CD8-positive, alpha-beta memory T cell (primary cell): ENCODE data around the gene GNRHR. TPM values are rescaled to one million over a fixed set of nuclear protein-coding genes. Genes with fewer than 3 reads are reported as not detected.

Experiments used
- CTCF ChIA-PET: fragments of 350-600 bp; sonication (Branson Sonifier 250); formaldehyde crosslinking; loops from one replicate; lab custom pipeline; 2021; ENCODE audit warnings: antibody characterized with exemption; lab: Charles Lee
- POLR2A ChIA-PET: fragments of 350-600 bp; sonication (Branson Sonifier 250); formaldehyde crosslinking; loops from one replicate; lab custom pipeline; 2021; ENCODE audit warnings: antibody characterized with exemption; lab: Charles Lee
- DNase-seq, 5 donors: peaks; one replicate each; pipeline versions ENCODE4 v3.0.0 to v3.0.0-alpha.2; 2020 to 2022; ENCODE audit warnings: mixed read lengths in 1 of 5
- H3K27ac ChIP-seq: one replicate; pipeline ENCODE4 v1.7.0; 2013; ENCODE audit warnings: low read depth, mild to moderate bottlenecking, low read length, moderate library complexity
- H3K27me3 ChIP-seq: 2 replicates; pipeline ENCODE4 v1.7.0; 2013; ENCODE audit warnings: low read length, mild to moderate bottlenecking; ENCODE audit not compliant: insufficient read depth, poor library complexity, severe bottlenecking
- H3K36me3 ChIP-seq: 2 replicates; pipeline ENCODE4 v1.7.0; 2013; ENCODE audit warnings: mild to moderate bottlenecking, low read length, moderate library complexity; ENCODE audit not compliant: insufficient read depth
- H3K4me1 ChIP-seq: 2 replicates; pipeline ENCODE4 v1.7.0; 2013; ENCODE audit warnings: mild to moderate bottlenecking, low read length, moderate library complexity; ENCODE audit not compliant: insufficient read depth
- H3K4me3 ChIP-seq: 2 replicates; pipeline ENCODE4 v1.7.0; 2013; ENCODE audit warnings: mild to moderate bottlenecking, low read length
- H3K9me3 ChIP-seq: 2 replicates; pipeline ENCODE4 v1.7.0; 2013; ENCODE audit warnings: mild to moderate bottlenecking, low read length
- H3K27ac Mint-ChIP-seq, 8 donors: one replicate each; pipeline ENCODE4 v1.8.0; 2020 to 2021; ENCODE audit warnings: mixed read lengths in 8 of 8, mild to moderate bottlenecking in 6 of 8, inconsistent platforms in 3 of 8, moderate library complexity in 3 of 8
- H3K27me3 Mint-ChIP-seq, 2 donors: one replicate each; pipeline ENCODE4 v1.8.0; 2020 to 2021; ENCODE audit warnings: mixed read lengths in 2 of 2, mild to moderate bottlenecking in 1 of 2, moderate library complexity in 1 of 2
- H3K36me3 Mint-ChIP-seq, 3 donors: one replicate each; pipeline ENCODE4 v1.8.0; 2020 to 2021; ENCODE audit warnings: mixed read lengths in 3 of 3, inconsistent platforms in 1 of 3, mild to moderate bottlenecking in 1 of 3
- H3K4me1 Mint-ChIP-seq, 3 donors: one replicate each; pipeline ENCODE4 v1.8.0; 2020 to 2021; ENCODE audit warnings: mixed read lengths in 3 of 3, inconsistent platforms in 1 of 3, mild to moderate bottlenecking in 1 of 3
- H3K4me3 Mint-ChIP-seq, 7 donors: one replicate each; pipeline ENCODE4 v1.8.0; 2020 to 2021; ENCODE audit warnings: mixed read lengths in 7 of 7, mild to moderate bottlenecking in 6 of 7, moderate library complexity in 4 of 7, inconsistent platforms in 2 of 7
- H3K9me3 Mint-ChIP-seq, 5 donors: one replicate each; pipeline ENCODE4 v1.8.0; 2020 to 2022; ENCODE audit warnings: mixed read lengths in 5 of 5, mild to moderate bottlenecking in 3 of 5, moderate library complexity in 2 of 5, inconsistent platforms in 1 of 5
- polyA plus RNA-seq: library from polyadenylated mRNA; unstranded; fragments of 300-500 nt; fragmentation: Illumina TruSeq; gene quantifications from one replicate; pipeline ENCODE4 v1.2.3, GENCODE V29; 2021
- total RNA-seq, 2 experiments: library from RNA; stranded (reverse); gene quantifications; one replicate each; pipeline ENCODE4 v1.2.3, GENCODE V29; 2021

The GNRHR gene, protein sequence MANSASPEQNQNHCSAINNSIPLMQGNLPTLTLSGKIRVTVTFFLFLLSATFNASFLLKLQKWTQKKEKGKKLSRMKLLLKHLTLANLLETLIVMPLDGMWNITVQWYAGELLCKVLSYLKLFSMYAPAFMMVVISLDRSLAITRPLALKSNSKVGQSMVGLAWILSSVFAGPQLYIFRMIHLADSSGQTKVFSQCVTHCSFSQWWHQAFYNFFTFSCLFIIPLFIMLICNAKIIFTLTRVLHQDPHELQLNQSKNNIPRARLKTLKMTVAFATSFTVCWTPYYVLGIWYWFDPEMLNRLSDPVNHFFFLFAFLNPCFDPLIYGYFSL
- total RNA-seq: not detected
- polyA plus RNA-seq: not detected

DNA sequence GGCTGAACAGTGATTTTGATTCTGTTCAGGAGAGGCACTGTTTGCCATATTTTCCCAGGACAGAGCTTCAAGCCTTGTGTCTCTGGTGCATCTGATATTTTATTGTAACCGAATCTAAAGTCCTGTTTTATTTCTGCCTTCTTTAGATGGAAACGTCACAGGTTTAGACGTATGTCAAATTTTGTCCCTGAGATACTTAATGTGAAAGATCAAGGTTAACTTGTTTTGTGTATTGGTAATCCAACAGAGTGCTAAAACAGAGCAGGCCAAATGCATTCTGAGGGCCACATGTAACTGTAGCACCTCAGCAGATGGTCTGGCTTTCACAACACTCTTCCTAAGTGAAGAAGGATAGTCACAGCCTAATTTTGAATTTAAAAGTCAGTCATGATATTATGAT, at the start of gene GNRHR:
Gene GNRHR (minus strand): TSS at position 101 of the 400 bp plus-strand sequence. CDS start 53 bp downstream, at position 48.
- no peaks in the 10 kb centered on the region for H3K36me3 ChIP-seq
- Mint-ChIP-seq H3K27ac (no peak within 1 kb of the TSS), H3K4me1 (no peaks in the 10 kb centered on the region), H3K27me3 (no peaks in the 10 kb centered on the region), H3K9me3 (no peaks in the 10 kb centered on the region), H3K4me3 (no peak within 1 kb of the TSS), H3K36me3 (peaks cover 0 to 5% (median 4%) of the 10 kb centered on the region in 3 donors)
- no peak for DNase-seq
- no peaks in the 10 kb centered on the region for H3K27me3 ChIP-seq
- H3K27ac ChIP-seq: no peak within 1 kb of the TSS
- ChIA-PET POLR2A (no interaction called here), CTCF (interaction anchor here (1.0 kb wide), 1 partner anchor 31 kb away, joined by 3 read pairs; no protein-coding TSS in a partner anchor)
- H3K4me1 ChIP-seq: no peaks in the 10 kb centered on the region
- no peaks in the 10 kb centered on the region for H3K9me3 ChIP-seq
- no peak within 1 kb of the TSS for H3K4me3 ChIP-seq

GRCh38 chr4:67796810-67797209, 42.6 kb upstream of the GNRHR start:
- DNase-seq: no peak
- H3K9me3 Mint-ChIP-seq: peaks cover 0 to under 1% (median 0%) of the 10 kb centered on the region in 5 donors
- no peaks in the 10 kb centered on the region for H3K4me1 Mint-ChIP-seq
- Histone ChIP-seq H3K27ac (no peak overlapping the region), H3K27me3 (no peaks in the 10 kb centered on the region), H3K36me3 (no peaks in the 10 kb centered on the region), H3K4me3 (no peak overlapping the region), H3K9me3 (no peaks in the 10 kb centered on the region), H3K4me1 (no peaks in the 10 kb centered on the region)
- CTCF ChIA-PET: no interaction called here
- H3K27me3 Mint-ChIP-seq: no peaks in the 10 kb centered on the region
- H3K4me3 Mint-ChIP-seq: no peak overlapping the region
- H3K27ac Mint-ChIP-seq: no peak overlapping the region
- POLR2A ChIA-PET: no interaction called here
- peaks cover 0 to under 1% (median 0%) of the 10 kb centered on the region in 3 donors for H3K36me3 Mint-ChIP-seq

- no peak for DNase-seq
- Mint-ChIP-seq H3K4me3 (no peak overlapping the region), H3K36me3 (peaks cover 0 to 4% (median 0%) of the 10 kb centered on the region in 3 donors), H3K27ac (no peak overlapping the region), H3K27me3 (no peaks in the 10 kb centered on the region), H3K9me3 (peaks cover 0 to 4% (median 0%) of the 10 kb centered on the region in 5 donors), H3K4me1 (no peaks in the 10 kb centered on the region)
- Histone ChIP-seq H3K9me3 (no peaks in the 10 kb centered on the region), H3K36me3 (no peaks in the 10 kb centered on the region), H3K27me3 (no peaks in the 10 kb centered on the region), H3K4me3 (no peak overlapping the region), H3K27ac (no peak overlapping the region), H3K4me1 (no peaks in the 10 kb centered on the region)
- ChIA-PET CTCF (no interaction called here), POLR2A (no interaction called here)
Measured at GRCh38 chr4:67790721-67791120, 36.5 kb upstream of the GNRHR start.

- Histone ChIP-seq H3K27ac (no peak overlapping the region), H3K27me3 (no peaks in the 10 kb centered on the region), H3K4me1 (no peaks in the 10 kb centered on the region), H3K36me3 (no peaks in the 10 kb centered on the region), H3K9me3 (no peaks in the 10 kb centered on the region), H3K4me3 (no peak overlapping the region)
- POLR2A ChIA-PET: no interaction called here
- H3K36me3 Mint-ChIP-seq: peaks cover 0 to 4% (median 0%) of the 10 kb centered on the region in 3 donors
- CTCF ChIA-PET: no interaction called here
- no peak overlapping the region for H3K27ac Mint-ChIP-seq
- no peak for DNase-seq
- H3K27me3 Mint-ChIP-seq: no peaks in the 10 kb centered on the region
- H3K4me1 Mint-ChIP-seq: no peaks in the 10 kb centered on the region
- no peak overlapping the region for H3K4me3 Mint-ChIP-seq
- peaks cover 0 to 4% (median 0%) of the 10 kb centered on the region in 5 donors for H3K9me3 Mint-ChIP-seq
Measured at GRCh38 chr4:67787311-67787710, 33.1 kb upstream of the GNRHR start.

DNA sequence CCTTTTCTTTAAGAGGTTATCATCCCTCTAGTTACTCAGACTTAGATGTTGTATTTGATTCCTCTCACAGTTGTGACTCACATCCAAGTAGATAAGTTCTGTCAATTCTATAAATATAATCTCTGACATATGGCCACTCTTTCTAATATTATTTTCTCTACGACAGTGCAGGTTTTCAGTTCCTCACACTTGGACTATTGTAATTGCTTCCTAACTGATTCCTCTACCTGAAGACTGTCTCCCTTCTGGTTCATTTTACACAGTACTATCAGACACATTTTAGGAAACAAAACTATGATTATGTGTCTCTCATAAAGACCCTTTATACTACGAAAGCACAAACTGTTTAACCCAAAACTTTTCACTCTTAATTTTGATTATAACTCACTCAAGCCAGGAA, 31.3 kb upstream of the GNRHR start:
- no peak for DNase-seq
- Mint-ChIP-seq H3K9me3 (no peaks in the 10 kb centered on the region), H3K4me1 (no peaks in the 10 kb centered on the region), H3K27ac (no peak overlapping the region), H3K36me3 (no peaks in the 10 kb centered on the region), H3K4me3 (no peak overlapping the region), H3K27me3 (no peaks in the 10 kb centered on the region)
- ChIA-PET CTCF (no interaction called here), POLR2A (no interaction called here)
- Histone ChIP-seq H3K4me1 (no peaks in the 10 kb centered on the region), H3K4me3 (no peak overlapping the region), H3K36me3 (no peaks in the 10 kb centered on the region), H3K9me3 (no peaks in the 10 kb centered on the region), H3K27me3 (no peaks in the 10 kb centered on the region), H3K27ac (no peak overlapping the region)

DNA sequence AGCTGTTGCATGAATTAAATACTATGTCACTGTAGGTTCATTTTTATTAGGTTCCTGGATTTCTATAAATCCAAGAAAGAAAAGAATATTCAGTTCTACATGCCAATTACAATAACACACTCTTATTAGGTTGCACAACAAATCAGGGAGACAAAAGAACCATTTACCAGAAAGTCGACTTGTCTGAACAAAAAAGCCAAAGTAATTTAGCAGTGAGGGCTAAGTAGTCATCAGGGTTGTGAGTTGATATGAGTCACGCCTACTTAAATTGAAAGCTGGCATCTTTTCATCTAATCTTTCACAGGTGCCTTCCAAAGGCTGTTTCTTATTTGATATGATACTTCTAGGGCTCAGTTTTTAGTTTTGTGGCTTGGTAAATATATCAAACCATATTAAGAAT, 25.4 kb upstream of the GNRHR start:
- ChIA-PET CTCF (no interaction called here), POLR2A (no interaction called here)
- H3K4me1 Mint-ChIP-seq: no peaks in the 10 kb centered on the region
- Histone ChIP-seq H3K27me3 (no peaks in the 10 kb centered on the region), H3K27ac (no peak overlapping the region), H3K4me3 (no peak overlapping the region), H3K4me1 (no peaks in the 10 kb centered on the region), H3K36me3 (no peaks in the 10 kb centered on the region), H3K9me3 (no peaks in the 10 kb centered on the region)
- no peak overlapping the region for H3K27ac Mint-ChIP-seq
- no peaks in the 10 kb centered on the region for H3K9me3 Mint-ChIP-seq
- H3K36me3 Mint-ChIP-seq: no peaks in the 10 kb centered on the region
- H3K27me3 Mint-ChIP-seq: no peaks in the 10 kb centered on the region
- no peak for DNase-seq
- no peak overlapping the region for H3K4me3 Mint-ChIP-seq

DNA sequence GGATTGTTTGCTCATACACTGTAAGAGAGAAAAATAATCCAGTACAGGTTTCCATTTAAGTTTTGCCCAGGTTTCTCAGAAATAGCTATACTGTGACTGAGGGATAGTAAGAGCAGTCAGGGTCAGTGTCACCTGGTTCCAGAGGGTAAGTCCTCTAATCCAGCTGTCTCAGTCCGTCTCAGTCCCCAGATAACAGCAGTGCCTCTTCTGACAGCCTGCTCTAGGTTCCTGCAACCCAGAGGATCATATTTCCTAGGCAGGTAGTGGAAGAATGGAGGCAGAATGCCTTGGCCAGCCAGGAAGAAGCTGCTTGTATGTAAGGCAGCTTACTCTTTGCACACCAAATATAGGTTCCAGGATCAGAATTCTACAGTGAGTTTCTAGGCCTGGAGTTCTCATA, 22.6 kb upstream of the GNRHR start:
- Histone ChIP-seq H3K27me3 (no peaks in the 10 kb centered on the region), H3K27ac (no peak overlapping the region), H3K36me3 (no peaks in the 10 kb centered on the region), H3K4me3 (no peak overlapping the region), H3K4me1 (no peaks in the 10 kb centered on the region), H3K9me3 (no peaks in the 10 kb centered on the region)
- CTCF ChIA-PET: no interaction called here
- Mint-ChIP-seq H3K4me3 (no peak overlapping the region), H3K27ac (no peak overlapping the region), H3K36me3 (no peaks in the 10 kb centered on the region), H3K27me3 (no peaks in the 10 kb centered on the region), H3K9me3 (no peaks in the 10 kb centered on the region), H3K4me1 (no peaks in the 10 kb centered on the region)
- POLR2A ChIA-PET: no interaction called here
- DNase-seq: no peak

DNA sequence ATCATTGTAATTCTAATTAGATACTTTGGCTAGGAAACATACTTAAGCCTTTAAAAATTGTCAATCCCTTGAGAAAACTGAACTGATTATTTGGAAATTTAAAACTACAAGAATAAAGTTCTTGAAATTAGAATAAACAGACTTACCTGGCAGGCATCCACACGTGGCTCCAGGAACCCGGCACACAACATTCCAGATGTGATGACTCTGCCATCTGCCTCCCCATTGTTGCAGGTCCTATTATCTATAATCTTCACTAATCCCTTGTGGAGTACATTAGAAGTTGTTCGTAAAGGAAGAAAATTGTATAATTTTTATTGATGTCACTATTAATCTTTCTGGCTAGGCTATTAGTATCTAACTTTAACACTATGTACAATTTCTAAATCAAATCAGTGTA, 16.2 kb upstream of the GNRHR start:
- H3K9me3 Mint-ChIP-seq: no peaks in the 10 kb centered on the region
- no peaks in the 10 kb centered on the region for H3K36me3 Mint-ChIP-seq
- no peaks in the 10 kb centered on the region for H3K4me1 ChIP-seq
- H3K36me3 ChIP-seq: no peaks in the 10 kb centered on the region
- no peak for DNase-seq
- H3K27ac Mint-ChIP-seq: peak overlapping the region in 1 of 8 donors; percentile 34
- H3K4me3 ChIP-seq: no peak overlapping the region
- peaks cover 0 to 1% of the 10 kb centered on the region in 2 donors for H3K27me3 Mint-ChIP-seq
- H3K4me1 Mint-ChIP-seq: no peaks in the 10 kb centered on the region
- H3K27ac ChIP-seq: no peak overlapping the region
- H3K4me3 Mint-ChIP-seq: no peak overlapping the region
- ChIA-PET CTCF (no interaction called here), POLR2A (no interaction called here)
- H3K9me3 ChIP-seq: no peaks in the 10 kb centered on the region
- H3K27me3 ChIP-seq: no peaks in the 10 kb centered on the region
